CD4-positive, alpha-beta T cell (primary cell): ENCODE measurements around the gene KDM2A. TPM values are rescaled to one million over a fixed set of nuclear protein-coding genes. Genes with fewer than 3 reads are reported as not detected.
"Not testable (repeated sequence)": the region's sequence is repeated elsewhere in the genome, so short reads cannot be mapped to it uniquely, and the experiment has no call there.

ENCODE experiments used
- ATAC-seq: fragments of 200-7000 bp; cut with Tn5 transposase; one replicate; pipeline ENCODE4 v1.10.0; 2022; ENCODE audit warnings: mild to moderate bottlenecking; ENCODE audit not compliant: poor library complexity
- CTCF ChIA-PET: fragments of 350-600 bp; sonication (Branson Sonifier 250); formaldehyde crosslinking; loops from one replicate; lab custom pipeline; 2021; ENCODE audit warnings: antibody characterized with exemption, inconsistent platforms; lab: Charles Lee
- POLR2A ChIA-PET: fragments of 350-600 bp; sonication (Branson Sonifier 250); formaldehyde crosslinking; loops from one replicate; lab custom pipeline; 2021; ENCODE audit warnings: antibody characterized with exemption, inconsistent platforms; lab: Charles Lee
- DNase-seq, 14 experiments: peaks; one replicate each; pipeline ENCODE4 v3.0.0-alpha.2; 2013 to 2020; ENCODE audit warnings: mixed read lengths in 2 of 14
- H3K27ac ChIP-seq, 2 donors: one replicate each; pipeline versions ENCODE4 v1.5.1 to v1.7.0; 2013; ENCODE audit warnings: low read length in 2 of 2, low read depth in 1 of 2, mild to moderate bottlenecking in 1 of 2
- H3K27me3 ChIP-seq, 2 experiments: 1 replicate in 1 of 2; 2 replicates in 1 of 2; pipeline versions ENCODE4 v1.6.1 to v1.7.0; 2013; ENCODE audit warnings: low read length in 2 of 2, control low read depth in 1 of 2, mild to moderate bottlenecking in 1 of 2, moderate library complexity in 1 of 2; ENCODE audit not compliant: insufficient read depth in 2 of 2, control insufficient read depth in 1 of 2
- H3K36me3 ChIP-seq: one replicate; pipeline ENCODE4 v1.6.1; 2013; ENCODE audit warnings: low read length, control low read depth; ENCODE audit not compliant: insufficient read depth
- H3K4me1 ChIP-seq: one replicate; pipeline ENCODE4 v1.6.1; 2013; ENCODE audit warnings: low read length, control low read depth; ENCODE audit not compliant: insufficient read depth
- H3K4me3 ChIP-seq: one replicate; pipeline ENCODE4 v1.5.1; 2013; ENCODE audit warnings: mild to moderate bottlenecking, low read length, moderate library complexity
- H3K9me3 ChIP-seq, 2 experiments: 1 replicate in 1 of 2; 2 replicates in 1 of 2; pipeline versions ENCODE4 v1.6.1 to v1.7.0; 2013; ENCODE audit warnings: low read length in 2 of 2, mild to moderate bottlenecking in 2 of 2, control low read depth in 1 of 2, moderate library complexity in 1 of 2; ENCODE audit not compliant: control insufficient read depth in 1 of 2, insufficient read depth in 1 of 2
- H3K27ac Mint-ChIP-seq: one replicate; pipeline ENCODE4 v1.8.0; 2020; ENCODE audit warnings: mixed read lengths
- H3K27me3 Mint-ChIP-seq: one replicate; pipeline ENCODE4 v1.8.0; 2021; ENCODE audit warnings: mixed read lengths
- H3K36me3 Mint-ChIP-seq: one replicate; pipeline ENCODE4 v1.8.0; 2021; ENCODE audit warnings: low read depth, mixed read lengths
- H3K4me1 Mint-ChIP-seq: one replicate; pipeline ENCODE4 v1.8.0; 2021; ENCODE audit warnings: low read depth, mixed read lengths
- H3K4me3 Mint-ChIP-seq: one replicate; pipeline ENCODE4 v1.8.0; 2020; ENCODE audit warnings: mild to moderate bottlenecking, mixed read lengths
- H3K9me3 Mint-ChIP-seq: one replicate; pipeline ENCODE4 v1.8.0; 2020; ENCODE audit warnings: mixed read lengths
- CTCF ChIP-seq: fragments of 200-600 bp; IDR thresholded peaks from one replicate; pipeline ENCODE4 v1.8.0; 2022; ENCODE audit warnings: antibody characterized with exemption, mild to moderate bottlenecking
- intact Hi-C, 2 experiments: fragments of 100-400 bp; cut with DNase I in 1 of 2; cut with micrococcal nuclease in 1 of 2; formaldehyde crosslinking; loops; one replicate each; pipeline versions ENCODE4 v1.15.1 to v1.9.0; 2023 to 2025; cut with DNase I, micrococcal nuclease
- total RNA-seq, 174 experiments: library from RNA in 2 of 174; stranded (reverse) in 2 of 174; gene quantifications; one replicate each; pipeline ENCODE4 v1.2.3 and lab custom pipeline; 2021 to 2026

Gene KDM2A
- total RNA-seq, 2 experiments from 2014 or later: 410 to 412 TPM

DNA sequence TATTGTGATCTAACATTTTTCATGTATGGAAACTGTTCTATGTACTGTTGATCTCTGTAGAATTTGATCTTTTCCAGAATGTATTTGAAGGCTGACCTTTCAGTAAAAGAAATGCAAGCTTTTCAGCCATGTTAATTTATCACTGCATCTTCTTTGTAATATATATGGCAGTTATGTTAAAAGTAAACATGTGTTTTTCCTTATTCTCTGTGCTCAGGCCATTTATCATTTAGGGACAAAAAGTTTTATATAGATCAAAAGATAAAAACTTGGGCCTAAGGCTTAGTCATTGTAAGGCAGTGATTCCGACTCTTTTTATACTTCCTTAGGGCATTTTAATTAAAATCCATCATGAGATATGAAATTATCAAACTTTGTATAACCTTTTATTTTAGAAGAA, 48.7 kb downstream of the KDM2A start:
- intact Hi-C loops: loop anchor here (1.0 to 5.0 kb wide), 3 partner anchors 45 to 86 kb away; no protein-coding TSS in a partner anchor
- H3K4me1 Mint-ChIP-seq: peaks cover 68% of the 10 kb centered on the region
- POLR2A ChIA-PET: interaction anchor here (1.0 to 1.2 kb wide), 2 partner anchors 49 to 72 kb away, joined by 3 to 5 read pairs; partner anchors contain the start of gene KDM2A
- peaks cover 44% of the 10 kb centered on the region for H3K36me3 Mint-ChIP-seq
- CTCF ChIA-PET: interaction anchor here (0.6 to 2.6 kb wide), 7 partner anchors 48 to 1428 kb away, joined by 3 to 21 read pairs (median 6); partner anchors contain the start of gene KDM2A
- H3K36me3 ChIP-seq: peaks cover 17% of the 10 kb centered on the region
- no peaks in the 10 kb centered on the region for H3K27me3 ChIP-seq
- H3K27ac ChIP-seq: no peak overlapping the region
- ATAC-seq: no peak
- no peaks in the 10 kb centered on the region for H3K27me3 Mint-ChIP-seq
- TF ChIP-seq CTCF: no peak
- H3K4me3 Mint-ChIP-seq: no peak overlapping the region
- H3K9me3 Mint-ChIP-seq: no peaks in the 10 kb centered on the region
- no peak overlapping the region for H3K4me3 ChIP-seq
- no peaks in the 10 kb centered on the region for H3K4me1 ChIP-seq
- DNase-seq: no peak
- peak overlapping the region; percentile 1 for H3K27ac Mint-ChIP-seq
- no peaks in the 10 kb centered on the region for H3K9me3 ChIP-seq

DNA sequence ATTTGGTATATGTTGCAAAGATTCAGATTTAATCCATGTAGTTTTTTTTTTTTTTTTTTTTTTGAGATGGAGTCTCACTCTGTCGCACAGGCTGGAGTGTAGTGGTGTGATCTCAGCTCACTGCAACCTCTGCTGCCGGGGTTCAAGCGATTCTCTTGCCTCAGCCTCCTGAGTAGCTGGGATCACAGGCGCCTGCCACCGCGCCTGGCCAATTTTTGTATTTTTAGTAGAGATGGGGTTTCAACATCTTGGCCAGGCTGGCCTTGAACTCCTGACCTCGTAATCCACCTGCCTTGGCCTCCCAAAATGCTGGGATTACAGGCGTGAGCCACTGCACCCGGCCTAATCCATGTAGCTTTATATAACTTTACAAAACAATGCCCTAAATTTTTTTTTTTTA, 49.8 kb downstream of the KDM2A start:
- CTCF ChIA-PET: interaction anchor here (1.1 to 2.6 kb wide), 2 partner anchors 87 to 97 kb away, joined by 3 to 21 read pairs; no protein-coding TSS in a partner anchor
- Mint-ChIP-seq H3K4me1 (peaks cover 62% of the 10 kb centered on the region), H3K36me3 (peaks cover 32% of the 10 kb centered on the region)
- POLR2A ChIA-PET, H3K9me3 Mint-ChIP-seq, H3K27me3 Mint-ChIP-seq, DNase-seq, H3K27ac Mint-ChIP-seq, H3K9me3 ChIP-seq, H3K4me3 Mint-ChIP-seq, H3K4me1 ChIP-seq, H3K27ac ChIP-seq, H3K27me3 ChIP-seq, H3K4me3 ChIP-seq, ATAC-seq: not testable (repeated sequence)
- intact Hi-C loops: loop anchor here (1.0 to 5.0 kb wide), 3 partner anchors 47 to 88 kb away; no protein-coding TSS in a partner anchor
- peaks cover 11% of the 10 kb centered on the region for H3K36me3 ChIP-seq

GRCh38 chr11:67174311-67174710, 55.2 kb downstream of the KDM2A start:
- H3K9me3 Mint-ChIP-seq: no peaks in the 10 kb centered on the region

More at GRCh38 chr11:67174311-67174710, 55.2 kb downstream of the KDM2A start:
- Histone ChIP-seq H3K27ac (no peak overlapping the region), H3K27me3 (no peaks in the 10 kb centered on the region), H3K4me1 (peaks cover 8% of the 10 kb centered on the region), H3K4me3 (no peak overlapping the region), H3K36me3 (peaks cover 11% of the 10 kb centered on the region), H3K9me3 (no peaks in the 10 kb centered on the region)
- no peak for ATAC-seq
- Mint-ChIP-seq H3K4me1 (peaks cover 55% of the 10 kb centered on the region), H3K27me3 (no peaks in the 10 kb centered on the region), H3K27ac (no peak overlapping the region), H3K36me3 (peaks cover 59% of the 10 kb centered on the region), H3K4me3 (no peak overlapping the region)
- intact Hi-C loops: no loop called here
- no peak for DNase-seq
- POLR2A ChIA-PET: no interaction called here
- TF ChIP-seq CTCF: no peak
- CTCF ChIA-PET: interaction anchor here (1.0 kb wide), 1 partner anchor 92 kb away, joined by 3 read pairs; no protein-coding TSS in a partner anchor
